Muscle layer of colon (tissue), 2 donors: ENCODE data around the gene PTCH1.

Experiments used
- H3K27ac ChIP-seq: one replicate; pipeline ENCODE4 v1.7.0; 2013; ENCODE audit warnings: low read depth, mild to moderate bottlenecking, low read length, moderate library complexity
- H3K27me3 ChIP-seq, 2 donors: one replicate each; pipeline ENCODE4 v1.7.0; 2013; ENCODE audit warnings: low read length in 2 of 2, mild to moderate bottlenecking in 2 of 2; ENCODE audit not compliant: insufficient read depth in 2 of 2, control insufficient read depth in 1 of 2
- H3K36me3 ChIP-seq: one replicate; pipeline ENCODE4 v1.7.0; 2013; ENCODE audit warnings: mild to moderate bottlenecking, low read length; ENCODE audit not compliant: insufficient read depth
- H3K4me1 ChIP-seq: one replicate; pipeline ENCODE4 v1.7.0; 2013; ENCODE audit warnings: mild to moderate bottlenecking, low read length; ENCODE audit not compliant: insufficient read depth
- H3K4me3 ChIP-seq, 2 donors: one replicate each; pipeline ENCODE4 v1.7.0; 2013; ENCODE audit warnings: low read length in 2 of 2, low read depth in 1 of 2, mild to moderate bottlenecking in 1 of 2, moderate library complexity in 1 of 2
- H3K9ac ChIP-seq: one replicate; pipeline ENCODE4 v1.7.0; 2013; ENCODE audit warnings: low read length
- H3K9me3 ChIP-seq: one replicate; pipeline ENCODE4 v1.7.0; 2013; ENCODE audit warnings: mild to moderate bottlenecking, low read length
- donor health status: abdominal sarcoma.
- donor health status: Adenocarcinoma of cecum.

The PTCH1 gene

DNA sequence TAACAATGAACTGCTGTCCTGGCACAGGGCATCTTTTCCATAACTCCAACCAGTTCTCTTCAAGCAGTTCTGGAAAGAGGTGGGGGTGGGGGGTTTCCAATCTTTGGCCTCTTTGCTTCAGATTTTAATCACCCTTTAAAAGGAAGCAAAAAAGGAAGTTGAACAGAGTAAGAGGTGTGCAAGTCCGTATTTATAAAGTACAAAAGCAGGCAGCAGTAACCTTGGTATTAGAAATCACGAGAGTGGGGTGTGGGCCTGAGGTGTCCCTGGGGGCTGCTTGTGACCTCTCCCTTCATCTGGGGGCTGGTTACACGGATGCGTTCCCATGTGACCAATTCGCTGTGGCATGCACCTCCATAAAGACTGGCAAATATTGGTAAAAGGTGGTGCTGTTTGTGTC, 70.5 kb downstream of the PTCH1 start:
- H3K27me3 ChIP-seq = no peaks in the 10 kb centered on the region
- no peak overlapping the region for H3K27ac ChIP-seq
- H3K36me3 ChIP-seq = peaks cover 23% of the 10 kb centered on the region
- no peak overlapping the region for H3K4me3 ChIP-seq
- H3K9ac ChIP-seq = no peak overlapping the region
- no peaks in the 10 kb centered on the region for H3K9me3 ChIP-seq
- peaks cover 14% of the 10 kb centered on the region for H3K4me1 ChIP-seq

- Histone ChIP-seq H3K9me3 (no peaks in the 10 kb centered on the region), H3K36me3 (peaks cover 23% of the 10 kb centered on the region), H3K27ac (no peak overlapping the region), H3K4me1 (no peaks in the 10 kb centered on the region), H3K4me3 (no peak overlapping the region), H3K9ac (no peak overlapping the region), H3K27me3 (no peaks in the 10 kb centered on the region)
Observed at GRCh38 chr9:95444160-95444559, 72.6 kb downstream of the PTCH1 start.

DNA sequence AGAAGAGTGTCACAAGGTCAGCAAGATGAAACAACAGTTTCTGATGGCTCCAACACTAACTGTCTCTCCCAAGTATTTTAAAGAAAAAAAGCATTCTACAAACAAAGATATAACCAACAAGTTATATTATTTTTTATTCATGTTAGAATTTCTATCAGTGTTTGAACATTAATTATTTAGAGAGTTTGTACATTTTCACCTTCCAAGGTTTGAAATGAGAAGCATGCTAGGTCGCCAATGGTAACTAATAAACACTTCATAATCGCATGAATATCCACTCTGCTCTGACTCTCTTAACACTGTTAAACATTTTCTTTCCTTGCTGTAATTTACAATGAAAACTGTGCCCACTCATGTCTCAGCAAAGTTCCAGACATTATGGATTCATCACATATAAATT, 73.5 kb downstream of the PTCH1 start:
- Histone ChIP-seq H3K9ac (no peak overlapping the region), H3K4me3 (no peak overlapping the region), H3K9me3 (no peaks in the 10 kb centered on the region), H3K27ac (no peak overlapping the region), H3K36me3 (peaks cover 23% of the 10 kb centered on the region), H3K4me1 (no peaks in the 10 kb centered on the region), H3K27me3 (no peaks in the 10 kb centered on the region)

DNA sequence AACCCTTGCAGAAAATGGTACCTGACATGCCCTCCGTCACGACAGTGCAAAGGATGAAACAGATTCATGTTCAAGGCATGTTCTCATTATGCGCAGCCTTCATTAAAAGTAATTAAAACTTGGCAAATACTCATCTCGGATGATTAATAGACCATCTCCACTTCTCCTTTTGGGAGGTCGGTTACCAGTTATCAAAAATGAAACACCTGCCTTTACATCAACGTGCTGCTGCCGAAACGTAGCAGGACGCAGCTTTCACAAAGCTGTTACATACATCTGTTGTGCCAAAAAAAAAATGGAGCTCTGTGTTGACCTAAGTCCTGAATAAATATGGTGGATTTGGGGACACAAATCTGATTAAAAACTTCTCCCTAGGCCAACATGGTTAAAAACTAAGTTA, 75.7 kb downstream of the PTCH1 start:
- peaks cover 13% of the 10 kb centered on the region for H3K36me3 ChIP-seq
- no peak overlapping the region for H3K4me3 ChIP-seq
- H3K9ac ChIP-seq = no peak overlapping the region
- H3K9me3 ChIP-seq = no peaks in the 10 kb centered on the region
- H3K27me3 ChIP-seq = no peaks in the 10 kb centered on the region
- H3K27ac ChIP-seq = no peak overlapping the region
- no peaks in the 10 kb centered on the region for H3K4me1 ChIP-seq

- H3K27me3 ChIP-seq = no peaks in the 10 kb centered on the region
- H3K4me1 ChIP-seq = no peaks in the 10 kb centered on the region
- no peaks in the 10 kb centered on the region for H3K9me3 ChIP-seq
- no peak overlapping the region for H3K4me3 ChIP-seq
- H3K9ac ChIP-seq = no peak overlapping the region
- peaks cover 10% of the 10 kb centered on the region for H3K36me3 ChIP-seq
- no peak overlapping the region for H3K27ac ChIP-seq
Observed at GRCh38 chr9:95440447-95440846, 76.3 kb downstream of the PTCH1 start.

GRCh38 chr9:95438561-95439357, 78.0 kb downstream of the PTCH1 start:
- H3K9ac ChIP-seq = no peak overlapping the region
- no peak overlapping the region for H3K4me3 ChIP-seq
- no peaks in the 10 kb centered on the region for H3K9me3 ChIP-seq
- no peaks in the 10 kb centered on the region for H3K27me3 ChIP-seq
- no peak overlapping the region for H3K27ac ChIP-seq
- no peaks in the 10 kb centered on the region for H3K36me3 ChIP-seq
- no peaks in the 10 kb centered on the region for H3K4me1 ChIP-seq

DNA sequence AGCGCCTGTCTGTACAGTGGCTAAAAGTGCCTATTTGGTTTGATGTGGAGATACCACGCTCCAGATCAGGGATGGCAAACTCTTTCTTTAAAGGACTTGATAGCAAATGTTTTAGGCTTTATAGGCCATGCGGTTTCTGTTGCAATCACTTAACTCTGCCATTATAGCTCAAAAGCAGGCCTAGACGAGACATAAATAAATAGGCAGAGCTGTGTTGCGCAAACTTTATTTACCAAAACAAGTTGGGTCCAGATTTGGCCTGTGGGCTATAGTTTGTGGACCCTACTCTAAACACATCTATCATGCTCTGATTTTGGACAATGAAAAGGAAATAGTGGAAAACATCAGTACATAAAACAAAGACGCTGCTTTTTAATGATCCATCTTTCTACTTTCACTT, 79.2 kb downstream of the PTCH1 start:
- H3K4me3 ChIP-seq = no peak overlapping the region
- no peak overlapping the region for H3K9ac ChIP-seq
- no peak overlapping the region for H3K27ac ChIP-seq
- no peaks in the 10 kb centered on the region for H3K36me3 ChIP-seq
- H3K4me1 ChIP-seq = no peaks in the 10 kb centered on the region
- no peaks in the 10 kb centered on the region for H3K9me3 ChIP-seq
- no peaks in the 10 kb centered on the region for H3K27me3 ChIP-seq

DNA sequence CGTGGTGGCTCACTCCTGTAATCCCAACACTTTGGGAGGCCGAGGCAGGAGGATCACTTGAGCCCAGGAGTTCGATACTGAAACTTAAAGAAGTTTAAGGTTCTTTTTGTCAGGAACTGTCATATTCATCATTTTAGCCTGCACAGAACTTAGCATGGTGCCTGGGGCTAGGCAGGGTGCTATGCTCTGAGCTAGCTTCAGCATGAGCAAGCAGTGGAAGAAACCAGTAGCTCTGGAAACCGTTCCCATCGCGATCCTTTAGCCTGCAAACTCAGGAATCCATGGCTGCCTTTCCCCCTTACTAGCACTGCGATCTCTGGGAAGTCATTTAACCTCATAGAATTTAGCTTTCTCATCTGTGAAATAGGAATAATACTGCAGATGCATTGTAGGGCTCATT, 80.4 kb downstream of the PTCH1 start:
- H3K27me3 ChIP-seq = no peaks in the 10 kb centered on the region
- no peaks in the 10 kb centered on the region for H3K4me1 ChIP-seq
- no peaks in the 10 kb centered on the region for H3K9me3 ChIP-seq
- no peak overlapping the region for H3K27ac ChIP-seq
- H3K36me3 ChIP-seq = no peaks in the 10 kb centered on the region
- no peak overlapping the region for H3K9ac ChIP-seq
- H3K4me3 ChIP-seq = no peak overlapping the region

- Histone ChIP-seq H3K36me3 (no peaks in the 10 kb centered on the region), H3K4me1 (no peaks in the 10 kb centered on the region), H3K4me3 (no peak overlapping the region), H3K9me3 (no peaks in the 10 kb centered on the region), H3K27me3 (no peaks in the 10 kb centered on the region), H3K9ac (no peak overlapping the region), H3K27ac (no peak overlapping the region)
Observed at GRCh38 chr9:95435074-95435728, 81.6 kb downstream of the PTCH1 start.

- no peaks in the 10 kb centered on the region for H3K9me3 ChIP-seq
- no peak overlapping the region for H3K4me3 ChIP-seq
- H3K4me1 ChIP-seq = no peaks in the 10 kb centered on the region
- H3K27ac ChIP-seq = no peak overlapping the region
- no peak overlapping the region for H3K9ac ChIP-seq
- no peaks in the 10 kb centered on the region for H3K27me3 ChIP-seq
- H3K36me3 ChIP-seq = no peaks in the 10 kb centered on the region
Observed at GRCh38 chr9:95434116-95435073, 82.4 kb downstream of the PTCH1 start.

- H3K4me1 ChIP-seq = no peaks in the 10 kb centered on the region
- no peak overlapping the region for H3K9ac ChIP-seq
- H3K36me3 ChIP-seq = no peaks in the 10 kb centered on the region
- no peak overlapping the region for H3K27ac ChIP-seq
- no peak overlapping the region for H3K4me3 ChIP-seq
- no peaks in the 10 kb centered on the region for H3K9me3 ChIP-seq
- no peaks in the 10 kb centered on the region for H3K27me3 ChIP-seq
Observed at GRCh38 chr9:95433096-95433819, 83.5 kb downstream of the PTCH1 start.
